A673 (cell line): ENCODE data around the gene CCDC197. TPM values are rescaled to one million over a fixed set of nuclear protein-coding genes. Genes with fewer than 3 reads are reported as not detected.

Source experiments
- BruUV-seq: library from RNA; stranded (reverse); fragments of 400-500 nt; replicated peaks from 2 replicates; lab custom pipeline; 2021; lab: Mats Ljungman, UMichigan
- CTCF ChIA-PET: fragments of 300-600 bp; sonication (Branson Sonifier 250); formaldehyde crosslinking; loops from one replicate; lab custom pipeline; 2022; ENCODE audit warnings: antibody characterized with exemption; lab: Charles Lee
- POLR2A ChIA-PET: fragments of 300-600 bp; sonication (Branson Sonifier 250); formaldehyde crosslinking; loops from one replicate; lab custom pipeline; 2022; ENCODE audit warnings: antibody characterized with exemption; ENCODE audit not compliant: low non-redundant PET; lab: Charles Lee
- DNase-seq: peaks from one replicate; pipeline ENCODE4 v3.0.0-alpha.2; 2015; ENCODE audit warnings: low spot score
- H3K27ac ChIP-seq: fragments of 200-600 bp; sonication (generic); 2 replicates; pipeline ENCODE4 v1.5.1; 2016; ENCODE audit warnings: mixed run types, low read depth, mild to moderate bottlenecking, mixed read lengths, antibody characterized with exemption, low read length; ENCODE audit not compliant: poor library complexity, severe bottlenecking
- H3K27me3 ChIP-seq: fragments of 200-600 bp; sonication (generic); replicated peaks from 2 replicates; pipeline ENCODE4 v1.6.1; 2017; ENCODE audit warnings: mixed run types, low read depth, mild to moderate bottlenecking, mixed read lengths, antibody characterized with exemption, low read length; ENCODE audit not compliant: insufficient read depth, poor library complexity
- H3K36me3 ChIP-seq: fragments of 200-600 bp; sonication (generic); 2 replicates; pipeline ENCODE4 v1.6.1; 2016; ENCODE audit warnings: mixed run types, mild to moderate bottlenecking, mixed read lengths, antibody characterized with exemption, low read length; ENCODE audit not compliant: insufficient read depth, poor library complexity, severe bottlenecking
- H3K4me1 ChIP-seq: fragments of 200-600 bp; sonication (generic); 2 replicates; pipeline ENCODE4 v1.6.1; 2017; ENCODE audit warnings: mixed run types, mild to moderate bottlenecking, mixed read lengths, antibody characterized with exemption, low read length; ENCODE audit not compliant: insufficient read depth, poor library complexity, severe bottlenecking
- H3K4me3 ChIP-seq: fragments of 200-600 bp; sonication (generic); 2 replicates; pipeline ENCODE4 v1.5.1; 2016; ENCODE audit warnings: low read depth, mixed run types, mild to moderate bottlenecking, mixed read lengths, low read length; ENCODE audit not compliant: poor library complexity, severe bottlenecking
- H3K9me3 ChIP-seq: fragments of 200-600 bp; sonication (generic); 2 replicates; pipeline ENCODE4 v1.6.1; 2016; ENCODE audit warnings: mixed run types, low read depth, mild to moderate bottlenecking, mixed read lengths, antibody characterized with exemption, low read length; ENCODE audit not compliant: poor library complexity, severe bottlenecking
- CTCF ChIP-seq: fragments of 300-800, 200-600 bp; sonication (generic); conservative IDR thresholded peaks from 2 replicates; pipeline ENCODE4 v1.5.1; 2017; ENCODE audit warnings: low read depth, mild to moderate bottlenecking, antibody characterized with exemption, low read length, moderate library complexity, mixed read lengths
- EZH2 ChIP-seq: fragments of 200-600 bp; sonication (generic); IDR thresholded peaks from 2 replicates; pipeline ENCODE4 v1.6.1; 2017; ENCODE audit warnings: borderline replicate concordance, low read depth, mild to moderate bottlenecking, mixed read lengths, antibody characterized with exemption, low read length; ENCODE audit not compliant: poor library complexity, severe bottlenecking
- intact Hi-C: fragments of 100-400 bp; cut with micrococcal nuclease; formaldehyde crosslinking; loops from one replicate; pipeline ENCODE4 v1.10.0; 2022; ENCODE audit not compliant: unreplicated experiment
- total RNA-seq: library from RNA; stranded (reverse); gene quantifications from 2 replicates; pipeline ENCODE4 v1.2.3, GENCODE V29; 2021

Gene CCDC197
- total RNA-seq, 1 experiment from 2014 or later, result not detected

DNA sequence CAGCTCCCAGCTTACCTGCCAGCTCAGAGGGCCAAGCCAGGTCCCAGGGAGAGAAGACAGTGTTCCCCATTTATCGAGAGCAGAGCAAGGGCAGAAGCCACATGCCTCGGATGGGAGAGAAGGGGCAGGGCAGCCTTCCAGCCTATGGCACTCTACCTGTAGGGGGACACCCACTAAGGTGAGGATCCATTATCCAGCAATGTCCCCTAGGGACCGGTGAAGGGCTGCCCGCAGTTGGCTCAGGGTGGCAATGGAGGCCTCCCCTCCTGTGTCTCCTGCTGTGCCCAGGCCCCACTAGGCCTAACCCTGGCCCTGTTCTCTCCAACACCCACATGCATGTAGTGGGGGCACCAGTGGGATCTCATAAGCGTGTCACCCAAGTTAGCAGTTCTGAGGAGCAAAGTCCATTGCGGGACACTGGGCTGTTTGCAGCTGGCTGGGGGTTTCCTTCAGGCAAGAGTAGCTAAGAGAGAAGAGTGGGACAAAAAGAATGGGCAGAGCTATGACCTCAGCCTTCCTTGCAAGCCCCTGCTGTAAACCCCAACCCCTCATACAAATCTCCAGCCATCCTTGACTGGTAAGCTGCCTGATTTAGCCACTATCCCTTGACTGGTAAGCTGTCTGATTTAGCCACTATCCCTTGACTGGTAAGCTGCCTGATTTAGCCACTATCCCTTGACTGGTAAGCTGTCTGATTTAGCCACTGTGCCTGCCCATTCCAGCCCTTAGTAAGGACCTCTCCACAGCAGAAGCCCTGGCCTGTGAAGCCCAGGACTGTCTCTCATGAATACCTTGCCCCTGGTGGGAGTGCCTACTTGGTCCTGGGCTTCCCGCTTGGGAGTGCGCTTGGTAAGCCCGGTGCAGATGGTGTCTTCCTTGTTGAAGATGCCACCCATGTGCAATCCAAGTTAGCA is 15.5 kb upstream of the CCDC197 start:
- Histone ChIP-seq H3K27ac (no peak overlapping the region), H3K36me3 (no peaks in the 10 kb centered on the region), H3K4me3 (no peak overlapping the region), H3K4me1 (no peaks in the 10 kb centered on the region), H3K27me3 (no peaks in the 10 kb centered on the region), H3K9me3 (no peaks in the 10 kb centered on the region)
- TF ChIP-seq CTCF (no peak), EZH2 (no peak)
- POLR2A ChIA-PET, result no interaction called here
- CTCF ChIA-PET, result no interaction called here
- BruUV-seq, result no TSS peak
- DNase-seq, result no peak
- intact Hi-C loops, result no loop called here

DNA sequence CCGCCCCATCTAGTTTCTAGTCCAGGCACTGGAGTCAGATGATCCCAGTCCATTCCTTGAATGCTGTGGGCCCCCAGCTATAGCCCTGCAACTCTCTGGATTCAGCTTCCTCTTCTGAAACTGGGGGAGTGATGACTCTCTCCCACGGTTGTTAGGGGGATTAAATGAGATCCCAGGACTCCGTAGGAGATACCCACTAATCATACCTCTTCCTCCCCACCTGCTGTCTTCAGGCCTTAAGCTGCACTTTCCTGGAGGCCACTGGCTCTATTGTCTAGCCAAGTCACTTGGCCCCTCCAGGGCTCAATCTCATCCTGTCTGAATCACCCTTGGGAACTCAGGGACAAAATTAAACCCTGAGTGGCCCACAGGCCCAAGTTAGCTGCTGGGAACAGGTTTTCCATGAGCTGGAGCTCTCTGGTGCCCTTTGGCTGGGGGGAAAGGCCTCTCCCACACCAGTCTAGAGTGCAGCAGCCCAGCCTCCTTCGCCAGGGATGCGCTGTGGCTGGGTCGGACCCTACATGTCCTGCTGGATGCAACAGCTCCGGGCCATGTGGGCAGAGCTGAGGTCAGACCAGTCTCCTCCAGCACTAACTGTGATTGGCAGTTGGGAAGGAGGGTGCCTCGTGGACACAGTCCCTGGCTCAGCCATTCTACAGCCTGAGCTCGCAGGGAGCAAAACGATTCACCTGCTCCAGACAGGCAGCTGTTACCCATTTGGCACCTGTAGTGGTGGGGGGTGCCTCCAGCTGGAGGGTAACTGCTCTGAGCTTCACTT is 14.7 kb upstream of the CCDC197 start:
- intact Hi-C loops, result no loop called here
- no peaks in the 10 kb centered on the region for H3K36me3 ChIP-seq
- H3K4me1 ChIP-seq, result no peaks in the 10 kb centered on the region
- no peaks in the 10 kb centered on the region for H3K27me3 ChIP-seq
- CTCF ChIA-PET, result no interaction called here
- no TSS peak for BruUV-seq
- no peak overlapping the region for H3K27ac ChIP-seq
- POLR2A ChIA-PET, result no interaction called here
- no peak overlapping the region for H3K4me3 ChIP-seq
- no peak for DNase-seq
- TF ChIP-seq EZH2 (no peak), CTCF (no peak)
- no peaks in the 10 kb centered on the region for H3K9me3 ChIP-seq

DNA sequence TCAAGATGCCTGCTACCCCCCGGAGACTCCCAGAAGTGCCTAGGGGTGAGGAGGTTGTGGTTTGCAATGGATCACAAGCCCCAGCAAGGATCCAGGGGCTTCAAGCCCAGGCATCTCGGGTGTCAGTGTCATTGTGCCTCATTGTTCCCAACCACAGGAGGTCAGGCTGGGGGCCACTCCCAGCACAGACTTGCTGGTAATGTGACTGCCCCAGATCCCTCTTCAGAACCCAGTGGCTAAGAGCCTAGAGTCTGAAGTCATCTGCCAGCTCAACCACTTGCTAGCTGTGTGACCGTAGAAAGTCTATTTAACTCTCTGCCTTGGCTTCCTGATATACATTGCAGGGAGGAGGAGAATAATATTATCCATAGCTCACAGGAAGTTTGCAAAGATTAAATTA is 13.0 kb upstream of the CCDC197 start:
- BruUV-seq, result no TSS peak
- ChIA-PET CTCF (interaction anchor here (0.5 kb wide), 1 partner anchor 186 kb away, joined by 4 read pairs; no protein-coding TSS in a partner anchor), POLR2A (no interaction called here)
- no peaks in the 10 kb centered on the region for H3K4me1 ChIP-seq
- H3K36me3 ChIP-seq, result no peaks in the 10 kb centered on the region
- no peak for DNase-seq
- intact Hi-C loops, result no loop called here
- H3K9me3 ChIP-seq, result no peaks in the 10 kb centered on the region
- H3K27me3 ChIP-seq, result no peaks in the 10 kb centered on the region
- no peak overlapping the region for H3K27ac ChIP-seq
- no peak overlapping the region for H3K4me3 ChIP-seq
- TF ChIP-seq CTCF (no peak), EZH2 (no peak)
